MCF 10A (cell line): ENCODE measurements around the gene GRM5. TPM values are rescaled to one million over a fixed set of nuclear protein-coding genes. Genes with fewer than 3 reads are reported as not detected.

Experiments
- BruUV-seq: library from RNA; stranded (reverse); fragments of 400-500 nt; replicated peaks from 2 replicates; lab custom pipeline; 2021; lab: Mats Ljungman, UMichigan
- CTCF ChIA-PET: fragments of 300-600 bp; sonication (Branson Sonifier 250); formaldehyde crosslinking; extraction: SDS; loops from one replicate; lab custom pipeline; 2021; ENCODE audit warnings: antibody characterized with exemption, inconsistent platforms; lab: Yijun Ruan, JAX
- POLR2A ChIA-PET: fragments of 300-600, 350-650 bp; sonication (Branson Sonifier 250); formaldehyde crosslinking; extraction: SDS; loops from one replicate; lab custom pipeline; 2020; ENCODE audit warnings: antibody characterized with exemption, inconsistent platforms; lab: Yijun Ruan, JAX
- DNase-seq: peaks from one replicate; pipeline ENCODE4 v3.0.0-alpha.2; 2018; ENCODE audit not compliant: unreplicated experiment
- H3K27ac Mint-ChIP-seq: one replicate; pipeline ENCODE4 v1.8.0; 2022; ENCODE audit warnings: mild to moderate bottlenecking, low read depth, mixed read lengths; ENCODE audit not compliant: unreplicated experiment
- H3K27me3 Mint-ChIP-seq: one replicate; pipeline ENCODE4 v1.8.0; 2022; ENCODE audit warnings: mixed read lengths; ENCODE audit not compliant: insufficient read depth, unreplicated experiment
- H3K36me3 Mint-ChIP-seq: one replicate; pipeline ENCODE4 v1.8.0; 2022; ENCODE audit warnings: mild to moderate bottlenecking, moderate library complexity, mixed read lengths; ENCODE audit not compliant: insufficient read depth, unreplicated experiment
- H3K4me1 Mint-ChIP-seq: one replicate; pipeline ENCODE4 v1.8.0; 2022; ENCODE audit warnings: mixed read lengths; ENCODE audit not compliant: insufficient read depth, unreplicated experiment
- H3K4me3 Mint-ChIP-seq: one replicate; pipeline ENCODE4 v1.8.0; 2022; ENCODE audit warnings: mild to moderate bottlenecking, moderate library complexity, mixed read lengths; ENCODE audit not compliant: unreplicated experiment
- H3K9me3 Mint-ChIP-seq: one replicate; pipeline ENCODE4 v1.8.0; 2022; ENCODE audit warnings: mixed read lengths; ENCODE audit not compliant: unreplicated experiment
- CTCF ChIP-seq: fragments of 200-600 bp; IDR thresholded peaks from one replicate; pipeline ENCODE4 v1.8.0; 2022; ENCODE audit warnings: antibody characterized with exemption, mild to moderate bottlenecking; ENCODE audit not compliant: unreplicated experiment
- intact Hi-C: fragments of 100-400 bp; cut with micrococcal nuclease; formaldehyde crosslinking; loops from 2 replicates; pipeline ENCODE4 v1.14.1; 2022
- total RNA-seq: library from RNA; stranded (reverse); gene quantifications from 2 replicates; pipeline ENCODE4 v1.2.3, GENCODE V29; 2022

The GRM5 gene
- total RNA-seq, 1 experiment from 2014 or later: not detected

GRCh38 chr11:88809126-88809525, 256.7 kb downstream of the GRM5 start:
- no peaks in the 10 kb centered on the region for H3K4me1 Mint-ChIP-seq
- no peak for TF ChIP-seq CTCF
- DNase-seq: no peak
- no peak overlapping the region for H3K27ac Mint-ChIP-seq
- POLR2A ChIA-PET: no interaction called here
- BruUV-seq: no TSS peak
- H3K4me3 Mint-ChIP-seq: no peak overlapping the region
- no peaks in the 10 kb centered on the region for H3K36me3 Mint-ChIP-seq
- no peaks in the 10 kb centered on the region for H3K9me3 Mint-ChIP-seq
- intact Hi-C loops: no loop called here
- H3K27me3 Mint-ChIP-seq: peaks cover 64% of the 10 kb centered on the region
- CTCF ChIA-PET: no interaction called here

- Mint-ChIP-seq H3K4me1 (no peaks in the 10 kb centered on the region), H3K4me3 (no peak overlapping the region), H3K27me3 (peaks cover 53% of the 10 kb centered on the region), H3K36me3 (no peaks in the 10 kb centered on the region), H3K27ac (no peak overlapping the region), H3K9me3 (no peaks in the 10 kb centered on the region)
- intact Hi-C loops: no loop called here
- CTCF ChIA-PET: no interaction called here
- POLR2A ChIA-PET: no interaction called here
- BruUV-seq: no TSS peak
- DNase-seq: no peak
- TF ChIP-seq CTCF: no peak
Measured at GRCh38 chr11:88807349-88807748, 258.4 kb downstream of the GRM5 start.

GRCh38 chr11:88806410-88806809, 259.4 kb downstream of the GRM5 start:
- CTCF ChIA-PET: interaction anchor here (0.6 kb wide), 1 partner anchor 82 kb away, joined by 3 read pairs; no protein-coding TSS in a partner anchor
- intact Hi-C loops: no loop called here

GRCh38 chr11:88801484-88802123, 264.2 kb downstream of the GRM5 start:
- BruUV-seq: no TSS peak

More at GRCh38 chr11:88806410-88806809, 259.4 kb downstream of the GRM5 start:
- no peak for TF ChIP-seq CTCF
- BruUV-seq: no TSS peak
- no peak for DNase-seq
- peaks cover 44% of the 10 kb centered on the region for H3K27me3 Mint-ChIP-seq
- H3K4me1 Mint-ChIP-seq: no peaks in the 10 kb centered on the region
- H3K36me3 Mint-ChIP-seq: no peaks in the 10 kb centered on the region
- H3K27ac Mint-ChIP-seq: no peak overlapping the region
- H3K4me3 Mint-ChIP-seq: no peak overlapping the region
- POLR2A ChIA-PET: no interaction called here
- H3K9me3 Mint-ChIP-seq: no peaks in the 10 kb centered on the region

More at GRCh38 chr11:88801484-88802123, 264.2 kb downstream of the GRM5 start:
- DNase-seq: no peak
- Mint-ChIP-seq H3K27me3 (peaks cover 39% of the 10 kb centered on the region), H3K4me3 (no peak overlapping the region), H3K27ac (no peak overlapping the region), H3K9me3 (no peaks in the 10 kb centered on the region), H3K4me1 (no peaks in the 10 kb centered on the region), H3K36me3 (no peaks in the 10 kb centered on the region)
- intact Hi-C loops: no loop called here
- TF ChIP-seq CTCF: no peak
- ChIA-PET POLR2A (no interaction called here), CTCF (no interaction called here)
